ENCODE measurements around the gene MIS12. TPM values are rescaled to one million over a fixed set of nuclear protein-coding genes. Genes with fewer than 3 reads are reported as not detected.

MIS12 gene
- total RNA-seq, 1 experiment from 2014 or later, result 24.3 TPM

DNA sequence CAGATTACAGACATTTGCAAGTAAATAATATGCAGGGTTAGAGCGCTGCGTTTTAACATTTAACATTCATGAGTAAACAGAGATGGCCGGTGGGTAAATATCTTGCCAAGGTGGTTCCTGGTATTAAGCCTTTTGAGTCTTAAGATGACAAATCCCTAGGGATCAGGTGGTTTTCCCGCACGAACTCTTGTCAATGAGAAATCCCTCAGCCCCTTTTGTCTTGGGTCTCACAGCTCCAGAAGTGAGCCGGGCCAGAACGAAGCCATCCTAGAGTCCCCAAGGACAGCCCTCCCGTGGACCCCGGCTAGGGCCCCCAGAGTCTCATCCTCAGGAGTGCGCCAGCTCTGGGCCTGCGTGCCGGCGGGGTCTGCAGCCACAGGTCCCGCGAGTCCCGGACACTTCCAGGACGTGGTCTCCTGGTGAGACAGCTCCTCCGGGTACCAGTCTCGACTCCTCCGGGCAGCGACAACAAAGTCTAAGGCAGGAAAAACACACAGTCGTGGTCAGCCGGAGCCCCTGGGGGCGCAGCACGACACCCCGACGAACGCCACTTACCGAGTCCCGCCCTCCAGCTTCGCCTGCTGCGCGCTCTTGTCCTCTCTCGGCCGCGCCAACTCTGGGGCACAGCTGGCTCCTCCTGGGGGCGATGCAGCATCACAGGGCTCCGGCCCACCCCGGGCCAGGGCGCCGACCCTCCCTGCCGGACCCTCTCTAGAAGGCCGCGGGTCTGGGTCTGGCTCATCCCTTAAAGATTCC is 13.3 kb downstream of the MIS12 start:
- DNase-seq (ENCODE audit: low read depth), result no peak

DNA sequence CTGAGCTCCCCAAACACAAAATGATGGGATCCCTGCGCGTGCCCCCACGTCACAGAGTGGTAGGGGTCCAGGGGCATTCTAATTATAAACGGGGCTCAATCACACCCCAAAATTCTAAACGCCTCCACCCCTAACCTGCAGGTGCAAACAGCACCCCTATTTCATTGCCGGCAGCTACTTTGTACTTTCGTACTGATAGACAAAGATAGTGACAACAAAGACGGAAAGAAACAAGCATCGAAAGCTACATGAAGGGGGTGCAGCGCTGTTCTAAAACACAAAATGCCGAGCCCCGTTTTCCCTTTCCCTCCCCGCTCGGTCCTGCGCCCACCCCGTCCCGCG is 13.9 kb downstream of the MIS12 start:
- DNase-seq (ENCODE audit: low read depth), result no peak

DNA sequence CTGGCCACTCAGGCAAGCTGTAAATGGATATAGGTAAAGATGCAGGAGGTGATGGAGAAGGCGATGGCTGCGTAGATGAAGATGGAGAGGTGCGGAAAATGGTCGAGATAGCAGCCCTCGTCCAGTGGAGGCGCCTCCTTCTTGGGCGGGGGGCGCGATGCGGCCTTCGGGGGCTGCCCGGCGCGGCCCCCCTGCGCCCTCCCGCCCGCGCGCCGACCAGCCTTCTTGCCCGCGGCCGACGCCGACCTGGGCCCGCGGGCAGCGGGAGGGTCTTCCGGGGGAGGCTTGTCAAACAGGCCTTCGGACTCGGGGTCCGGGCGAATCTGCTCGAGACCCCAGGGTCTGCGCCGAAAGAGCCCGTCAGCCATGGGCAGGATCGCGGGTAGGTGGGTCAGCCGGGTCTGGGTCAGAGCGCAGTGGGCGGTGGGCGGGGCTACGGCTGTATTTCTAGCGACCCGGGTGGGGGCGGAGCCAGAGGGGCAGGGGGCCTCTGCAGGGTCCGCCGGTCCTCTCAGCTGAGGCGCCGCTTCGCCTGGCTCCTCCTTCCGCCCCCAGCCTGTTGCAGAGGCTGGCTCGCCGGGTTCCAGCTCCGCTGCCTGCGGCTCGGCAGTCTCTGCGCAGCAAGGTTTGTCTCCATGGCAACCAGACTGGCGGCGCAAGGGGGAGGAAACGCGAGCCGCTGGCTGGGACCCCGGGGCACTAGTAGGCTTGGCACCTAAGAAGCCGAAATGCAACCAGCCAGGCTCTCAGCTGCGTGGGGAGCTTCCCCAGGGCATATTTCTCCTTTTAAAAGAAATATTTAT is 14.4 kb downstream of the MIS12 start:
- DNase-seq (ENCODE audit: low read depth), result peak; percentile 81

DNA sequence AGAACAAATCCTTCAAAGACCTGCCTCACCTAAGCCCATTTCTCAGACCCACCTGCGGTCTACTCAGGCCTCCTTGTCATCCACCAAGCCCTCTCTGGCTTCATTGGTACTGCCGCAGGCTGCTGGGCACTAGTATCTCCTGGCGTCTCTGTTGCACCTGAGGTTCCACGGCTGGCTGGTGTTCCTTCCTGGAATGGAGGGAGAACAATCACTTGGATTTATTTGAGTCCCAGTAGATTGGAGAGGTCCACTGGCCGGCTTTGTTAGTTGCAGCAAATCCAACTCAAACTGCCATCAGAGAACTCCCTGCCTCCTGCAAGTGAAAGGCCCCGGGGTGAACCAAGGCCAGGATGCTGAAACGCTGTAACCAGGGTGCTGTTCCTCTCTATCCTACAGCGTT is 15.3 kb downstream of the MIS12 start:
- DNase-seq (ENCODE audit: low read depth), result no peak

DNA sequence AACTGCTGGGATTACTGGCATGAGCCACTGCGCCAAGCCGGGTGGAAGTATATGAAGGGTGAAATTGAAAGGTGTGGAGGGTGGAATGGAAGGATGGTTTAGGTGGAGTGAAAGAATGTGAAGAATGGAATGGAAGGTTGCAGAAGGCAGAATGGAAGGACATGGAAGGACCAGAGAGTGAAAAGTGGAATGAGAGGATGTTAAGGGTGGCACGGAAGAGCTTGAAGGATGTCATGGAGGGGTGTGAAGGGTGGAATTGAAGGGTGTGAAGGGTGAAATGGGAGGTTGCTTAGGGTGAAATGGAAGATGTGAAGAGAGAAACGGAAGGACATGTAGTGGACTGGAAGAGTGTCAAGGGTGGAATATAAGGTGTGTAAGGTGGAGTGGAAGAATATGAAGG is 16.2 kb downstream of the MIS12 start:
- DNase-seq (ENCODE audit: low read depth), result no peak

DNA sequence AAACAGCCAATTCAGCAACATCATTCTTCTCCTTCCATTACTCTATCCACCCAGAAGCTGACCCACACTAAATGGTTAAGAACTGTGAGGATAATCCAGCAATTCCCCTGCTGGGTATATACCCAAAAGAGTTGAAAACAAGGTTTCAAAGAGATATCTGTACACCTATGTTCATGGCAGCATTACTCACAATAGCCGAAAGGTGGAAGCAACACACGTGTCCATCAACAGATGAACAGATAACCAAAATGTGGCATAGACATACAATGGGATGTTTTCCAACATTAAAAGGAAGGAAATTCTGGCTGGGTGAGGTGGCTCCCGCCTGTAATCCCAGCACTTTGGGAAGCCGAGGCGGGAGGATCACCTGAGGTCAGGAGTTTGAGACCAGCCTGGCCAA is 19.9 kb downstream of the MIS12 start:
- DNase-seq (ENCODE audit: low read depth), result no peak

DNA sequence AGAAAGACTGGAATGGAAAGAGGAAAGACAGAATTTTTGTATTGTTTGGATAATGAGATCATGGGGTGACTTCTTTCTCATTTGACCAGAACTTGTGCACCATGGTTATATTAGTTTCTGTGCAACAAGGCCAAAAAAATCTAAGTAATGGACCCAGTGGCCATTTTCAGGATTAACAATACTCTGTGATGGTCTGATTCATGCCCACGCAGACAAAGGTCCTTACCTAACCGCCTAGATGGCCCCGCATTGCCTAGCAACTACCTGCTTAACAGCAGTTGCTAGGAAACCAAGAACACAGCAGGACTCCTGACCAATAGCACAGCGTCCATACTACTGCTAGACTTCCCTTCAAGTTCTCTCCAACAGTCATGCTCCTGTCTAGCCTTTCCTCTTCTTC is 22.4 kb downstream of the MIS12 start:
- peak; percentile 47 for DNase-seq (ENCODE audit: low read depth)

DNA sequence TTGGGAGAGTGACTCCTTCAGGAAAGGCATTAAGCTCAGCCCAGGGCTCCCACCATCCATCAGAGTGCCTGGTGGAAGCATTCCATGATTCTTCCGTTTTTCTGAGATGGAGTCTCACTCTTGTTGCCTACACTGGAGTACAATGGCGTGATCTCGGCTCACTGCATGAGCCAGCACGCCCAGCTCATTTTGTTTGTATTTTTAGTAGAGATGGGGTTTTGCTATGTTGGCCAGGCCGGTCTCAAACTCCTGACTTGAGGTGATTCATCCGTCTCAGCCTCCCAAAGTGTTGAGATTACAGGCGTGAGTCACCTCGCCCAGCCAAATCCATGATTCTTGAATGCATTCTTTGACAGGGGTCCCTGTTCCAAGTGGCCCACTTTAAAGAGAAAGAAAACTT is 23.1 kb downstream of the MIS12 start:
- peak; percentile 55 for DNase-seq (ENCODE audit: low read depth)

DNA sequence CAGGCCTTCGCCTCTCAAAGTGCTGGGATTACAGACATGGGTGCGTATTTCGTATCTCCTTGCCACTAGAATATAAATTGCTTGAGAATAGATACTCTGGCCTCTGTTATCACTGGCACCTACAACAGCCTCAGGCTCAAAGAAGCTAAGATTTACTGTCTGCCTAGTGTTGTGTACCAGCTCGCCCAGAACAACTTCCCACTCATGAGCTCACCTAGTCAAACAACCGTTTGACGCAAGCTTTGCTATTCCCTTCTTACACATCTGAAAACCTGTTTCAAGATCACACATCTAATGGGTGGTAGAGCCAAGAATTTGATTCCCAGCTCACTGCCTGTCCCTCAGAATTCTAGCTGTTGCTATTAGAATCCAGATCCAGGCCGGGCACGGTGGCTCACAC is 24.4 kb downstream of the MIS12 start:
- no peak for DNase-seq (ENCODE audit: low read depth)

DNA sequence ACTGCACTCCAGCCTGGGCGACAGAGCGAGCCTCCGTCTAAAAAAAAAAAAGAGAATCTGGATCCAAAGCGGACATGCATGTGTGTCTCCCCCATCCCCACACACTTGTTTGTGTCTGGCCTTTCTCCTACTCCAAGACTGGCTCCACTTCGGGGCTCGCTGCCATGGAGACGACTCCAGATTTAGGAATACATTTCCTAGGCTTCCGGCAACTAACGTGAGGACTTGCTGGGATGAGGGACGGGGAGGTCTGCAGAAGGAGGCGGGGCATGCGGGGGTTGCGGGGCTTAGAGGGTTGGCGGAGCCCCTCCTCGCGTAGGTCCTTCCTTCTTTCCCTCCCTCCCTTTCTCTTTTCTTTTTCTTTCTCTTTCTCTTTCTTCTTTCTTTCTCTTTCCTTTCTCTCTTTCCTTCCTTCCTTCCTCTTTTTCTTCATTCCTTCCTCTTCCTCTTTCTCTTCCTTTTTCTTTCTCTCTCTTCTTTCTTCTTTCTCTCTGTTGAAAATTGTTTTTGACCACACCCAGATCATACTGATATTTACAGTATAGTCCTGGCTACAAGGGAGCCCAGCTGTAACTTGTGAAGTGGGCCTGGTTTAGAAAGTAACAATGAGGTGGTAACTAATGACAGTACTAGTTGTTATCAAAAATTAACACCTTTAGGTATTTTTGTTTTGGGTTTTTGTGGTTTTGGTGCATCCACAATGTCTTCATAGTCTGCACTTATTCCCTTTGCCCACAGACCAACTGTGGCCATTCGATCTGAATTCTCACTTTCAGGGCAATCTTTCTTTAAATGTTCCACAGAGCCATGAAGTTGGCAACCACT is 25.2 kb downstream of the MIS12 start:
- DNase-seq (ENCODE audit: low read depth), result no peak

DNA sequence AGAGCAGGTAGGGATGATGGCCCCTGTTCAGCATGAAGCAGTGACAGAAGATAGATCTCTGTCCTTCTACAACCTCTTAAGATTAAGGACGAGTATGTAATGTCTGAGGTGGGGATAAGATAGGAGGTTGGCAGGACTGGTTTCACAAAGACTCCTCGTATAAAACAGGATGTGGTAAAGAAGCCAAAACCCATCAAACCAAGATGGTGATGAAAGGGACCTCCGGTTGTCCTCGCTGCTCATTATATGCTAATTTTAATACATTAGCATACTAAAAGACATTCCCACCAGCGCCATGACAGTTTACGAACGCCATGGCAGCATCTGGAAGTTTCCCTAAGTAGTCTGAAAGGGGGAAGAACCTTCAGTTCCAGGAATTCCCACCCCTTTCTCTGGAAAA is 27.3 kb downstream of the MIS12 start:
- peak; percentile 29 for DNase-seq (ENCODE audit: low read depth)

DNA sequence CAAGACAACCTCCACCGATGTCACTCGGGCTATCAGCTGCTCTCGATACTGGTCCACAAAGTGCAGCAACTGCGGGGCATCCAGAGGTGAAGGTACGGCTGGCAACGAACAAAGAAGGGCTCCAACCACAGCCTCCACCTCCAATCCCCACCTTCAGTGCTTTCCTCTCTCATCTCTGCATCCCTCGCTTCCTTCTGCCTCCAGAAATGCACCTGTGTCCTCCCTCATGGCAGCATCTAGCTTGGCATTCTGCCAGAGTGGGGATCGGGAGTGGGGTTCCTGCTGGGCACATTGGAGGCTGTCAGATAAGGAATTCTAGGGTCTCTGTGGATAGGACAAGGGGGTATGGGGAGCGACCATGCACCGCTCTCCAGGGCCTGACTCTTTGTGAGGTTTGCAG is 28.6 kb downstream of the MIS12 start:
- DNase-seq (ENCODE audit: low read depth), result no peak

DNA sequence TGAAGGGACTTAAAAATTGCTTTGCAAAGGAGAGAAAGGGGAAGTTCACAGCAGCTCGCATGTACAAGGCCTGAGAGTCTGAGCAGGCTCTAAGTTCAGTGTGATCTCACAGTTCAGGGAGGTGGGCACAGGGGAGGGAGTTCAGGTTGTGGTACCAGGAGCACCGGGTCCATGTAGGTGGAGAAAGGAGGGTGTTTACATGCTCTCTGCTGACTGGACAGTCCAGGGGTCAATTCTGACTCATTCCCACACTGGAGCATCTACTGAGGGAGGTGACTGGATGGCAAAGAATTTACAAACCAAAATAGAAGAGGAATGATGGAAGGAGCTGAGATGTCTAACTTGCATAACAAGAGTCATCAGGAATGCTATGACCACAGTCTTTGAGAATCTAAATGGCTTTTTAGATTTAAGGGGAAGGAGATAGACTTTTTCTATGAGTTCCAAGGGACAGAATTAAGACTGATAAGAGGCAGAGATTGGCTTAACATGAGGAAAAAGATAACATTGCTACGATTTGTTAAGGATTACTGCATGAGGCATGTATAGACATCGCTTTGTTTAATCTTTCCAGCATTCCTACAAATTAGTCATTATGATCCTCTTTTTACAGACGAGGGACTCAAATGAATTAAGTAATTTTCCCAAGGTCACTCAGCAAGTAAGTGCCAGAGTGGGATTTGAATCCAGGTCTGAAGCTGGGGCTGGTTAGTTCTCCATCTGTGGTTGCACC is 29.9 kb downstream of the MIS12 start:
- DNase-seq (ENCODE audit: low read depth), result peak; percentile 94

DNA sequence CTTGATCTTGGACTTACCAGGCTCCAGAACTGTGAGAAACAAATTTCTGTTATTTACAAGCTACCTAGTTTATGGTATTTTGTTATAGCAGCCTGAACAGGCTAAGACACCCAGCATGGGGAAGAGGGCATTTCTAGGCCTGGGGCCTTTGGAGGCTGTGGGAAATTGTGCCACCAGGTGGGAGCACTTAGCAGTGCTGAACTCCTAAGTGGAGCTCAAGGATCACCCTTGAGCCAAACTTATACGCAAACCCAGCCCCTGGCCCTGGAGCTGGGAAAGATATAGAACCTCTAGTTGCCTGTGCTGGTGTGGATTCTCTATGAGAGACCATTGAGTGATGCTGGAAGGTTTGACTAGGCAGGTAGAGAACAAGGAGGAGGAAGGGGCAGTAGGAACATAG is 36.1 kb downstream of the MIS12 start:
- no peak for DNase-seq (ENCODE audit: low read depth)

DNA sequence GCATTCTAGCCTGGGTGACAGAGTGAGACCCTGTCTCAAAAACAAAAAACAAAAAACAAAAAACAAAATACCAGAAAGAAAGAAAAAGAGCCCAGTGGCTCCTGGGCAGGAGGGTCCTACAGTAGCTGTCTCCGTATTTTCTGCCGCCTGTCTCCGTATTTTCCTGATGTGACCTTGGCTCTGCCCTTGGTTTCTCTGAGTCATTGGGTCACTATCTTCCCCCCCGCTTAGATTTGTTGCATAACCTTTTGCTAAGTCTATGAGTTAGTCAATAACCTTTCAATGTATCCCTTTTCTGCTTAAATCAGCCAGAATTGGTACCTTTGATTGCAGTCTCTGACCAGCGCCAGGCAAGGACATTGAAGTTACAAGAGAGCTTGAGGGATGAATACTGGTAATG is 36.9 kb downstream of the MIS12 start:
- DNase-seq (ENCODE audit: low read depth), result no peak

DNA sequence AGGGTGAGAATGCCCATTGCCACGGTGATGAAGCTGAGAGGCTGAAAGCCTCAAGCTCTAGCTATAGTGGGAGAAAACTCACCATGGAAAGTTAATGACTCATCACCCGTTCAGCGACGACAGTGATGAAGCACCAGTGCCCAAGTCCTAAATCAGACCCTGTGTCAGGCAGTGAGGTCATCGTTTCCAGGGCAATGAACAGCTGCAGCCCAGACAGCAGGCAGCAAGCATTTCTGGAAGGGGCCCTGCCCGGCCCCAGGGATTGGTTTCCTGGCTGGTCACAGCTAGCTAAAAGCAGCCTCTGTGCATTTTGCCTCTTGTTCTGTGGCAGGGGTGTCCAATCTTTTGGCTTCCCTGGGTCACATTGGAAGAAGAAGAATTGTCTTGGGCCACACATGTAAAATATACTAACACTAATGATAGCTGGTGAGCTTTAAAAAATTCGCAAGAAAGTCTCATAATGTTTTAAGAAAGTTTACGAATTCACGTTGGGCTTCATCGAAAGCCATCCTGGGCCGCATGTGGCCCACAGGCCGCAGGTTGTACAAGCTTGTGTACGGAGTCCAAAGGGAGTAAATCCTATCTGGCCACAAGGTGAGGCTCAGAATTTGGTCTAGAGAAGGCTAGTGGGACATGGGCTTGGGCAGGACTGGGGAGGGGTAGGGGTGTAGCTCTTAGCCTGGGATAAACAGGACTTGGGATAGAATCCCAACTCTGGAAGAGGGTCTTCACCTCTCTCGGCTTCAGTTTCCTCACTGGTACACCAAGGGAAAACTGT is 40.6 kb downstream of the MIS12 start:
- DNase-seq (ENCODE audit: low read depth), result peak; percentile 98

DNA sequence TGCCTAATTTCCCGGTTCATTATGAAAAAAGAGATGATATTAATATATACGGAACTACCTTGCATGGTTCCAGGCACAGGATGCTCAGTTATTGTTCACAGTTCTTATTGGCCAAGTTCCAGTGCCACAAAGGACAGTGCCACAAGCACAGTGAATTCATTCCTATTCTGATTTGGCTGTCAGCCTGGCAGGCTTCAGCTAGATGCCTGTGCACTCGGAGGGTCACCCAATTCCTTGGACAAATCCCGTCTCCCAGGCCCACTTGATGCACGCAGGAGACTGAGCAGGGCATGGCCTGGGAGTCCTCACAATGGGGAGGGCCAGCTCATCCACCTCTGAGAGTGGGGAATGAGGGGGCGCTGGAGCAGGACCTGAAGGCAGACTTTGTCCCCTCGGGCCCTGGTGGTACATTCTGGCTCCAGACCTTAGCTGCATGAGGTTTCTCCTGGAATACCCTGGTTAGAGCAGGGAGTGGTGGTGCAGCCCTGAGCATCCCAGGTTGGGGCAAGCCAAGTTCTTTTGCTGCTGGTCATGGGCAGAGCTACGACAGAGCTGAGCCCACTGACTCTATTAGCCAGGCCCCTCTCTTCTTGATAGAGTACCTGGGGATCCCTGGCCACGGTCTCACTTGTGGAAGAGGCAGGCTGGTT is 41.4 kb downstream of the MIS12 start:
- no peak for DNase-seq (ENCODE audit: low read depth)

DNA sequence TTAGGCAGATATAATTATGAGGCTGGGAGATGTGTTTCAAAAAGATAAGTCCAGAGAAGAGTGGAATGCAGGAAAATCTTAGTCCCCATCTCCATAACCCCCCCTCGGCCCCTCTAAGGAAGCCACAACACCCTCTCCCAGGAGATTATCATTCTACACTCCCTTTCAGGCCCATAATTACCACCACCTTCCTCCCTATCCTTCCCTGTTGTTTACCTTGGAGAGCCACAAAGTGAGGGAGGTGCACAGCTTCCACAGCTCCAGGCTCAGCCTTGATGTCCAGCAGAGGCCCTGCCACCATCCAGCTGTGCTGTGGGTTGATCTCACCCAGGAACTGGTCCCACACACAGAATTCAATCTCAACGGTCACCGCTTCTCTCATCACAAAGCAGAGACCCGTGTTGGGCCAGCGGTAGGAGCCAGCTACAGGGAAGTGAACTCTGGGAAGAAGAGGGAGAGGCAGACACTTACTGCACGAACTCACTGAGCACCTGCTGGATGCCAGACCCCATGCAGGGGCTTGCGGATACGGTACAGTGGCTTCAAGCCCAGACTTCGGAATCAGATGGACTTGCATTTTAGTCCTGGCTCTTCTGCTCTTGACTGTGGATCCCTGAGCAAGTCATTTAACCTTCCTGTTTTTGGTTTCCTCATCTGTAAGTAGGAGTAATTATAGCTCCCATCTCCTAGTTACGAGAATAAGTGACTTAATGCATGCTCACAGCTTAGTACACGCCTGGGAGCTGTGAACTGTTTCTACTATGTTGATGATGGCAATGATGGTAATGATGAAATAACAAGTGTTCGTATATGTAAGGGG is 44.1 kb downstream of the MIS12 start:
- DNase-seq (ENCODE audit: low read depth), result no peak

DNA sequence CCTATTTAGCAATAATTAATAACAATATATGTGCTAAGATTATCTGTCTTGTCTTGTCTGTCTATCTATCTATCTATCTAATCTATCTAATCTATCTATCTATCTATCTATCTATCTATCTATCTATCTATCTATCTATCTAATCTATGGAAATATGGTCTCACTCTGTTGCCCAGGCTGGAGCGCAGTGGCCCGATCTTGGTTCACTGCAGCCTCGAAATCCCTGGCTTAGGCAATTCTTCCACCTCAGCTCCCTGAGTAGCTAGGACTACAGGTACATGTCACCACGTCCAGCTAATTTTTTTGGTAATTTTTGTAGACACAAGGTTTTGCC is 44.7 kb downstream of the MIS12 start:
- DNase-seq (ENCODE audit: low read depth), result no peak

DNA sequence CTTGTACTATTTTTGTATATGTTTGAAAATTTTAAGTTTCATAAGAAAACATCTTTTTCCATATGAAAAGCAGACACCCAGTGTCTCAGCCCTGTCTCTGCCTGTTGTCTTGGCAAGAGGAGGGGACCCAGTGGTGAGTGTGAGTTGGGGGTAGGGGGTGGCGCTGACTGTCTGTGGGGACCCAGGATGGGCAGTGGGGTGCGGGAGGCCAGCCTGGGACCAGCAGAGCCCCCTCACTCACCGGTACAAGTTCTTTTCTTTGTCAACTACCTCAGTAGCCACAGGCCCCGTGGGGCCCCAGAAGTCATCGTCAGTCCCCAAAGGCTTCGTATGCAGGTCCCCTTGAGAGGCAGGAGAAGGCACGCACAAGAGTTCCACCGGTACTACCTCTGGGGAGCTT is 46.2 kb downstream of the MIS12 start:
- no peak for DNase-seq (ENCODE audit: low read depth)

Measured in RPMI7951 (cell line).